OCI-LY7 (cell line): ENCODE measurements around the gene SF3B5.

ENCODE experiments used
- CTCF ChIP-seq: fragments of 200-600 bp; sonication (generic); conservative IDR thresholded peaks from 2 replicates; pipeline ENCODE4 v1.5.1; 2014; ENCODE audit warnings: mild to moderate bottlenecking, antibody characterized with exemption, low read length, moderate library complexity, mixed read lengths
- EZH2phosphoT487 ChIP-seq: fragments of 200-600 bp; sonication (generic); IDR thresholded peaks from 2 replicates; pipeline ENCODE4 v1.6.1; 2018; ENCODE audit warnings: low read depth, borderline replicate concordance, mild to moderate bottlenecking, mixed run types, antibody characterized with exemption, low read length, moderate library complexity, mixed read lengths

- no peak for TF ChIP-seq CTCF
- no peak for TF ChIP-seq EZH2phosphoT487
These were observed 12.2 kb downstream of the SF3B5 start for GRCh38 chr6:144083172-144083571.
